Lower leg skin (tissue), 3 donors: ENCODE measurements around the gene NUCKS1.

Source experiments
- POLR2A ChIP-seq, 2 donors: fragments of 450-650 bp; IDR thresholded peaks; one replicate each; pipeline ENCODE4 v1.6.1; 2016 to 2017; ENCODE audit warnings: antibody characterized with exemption in 2 of 2, mild to moderate bottlenecking in 1 of 2, moderate library complexity in 1 of 2
- TF ChIP-seq, protein P1 (sequence below), 3 donors: fragments of 450-650 bp; IDR thresholded peaks; one replicate each; pipeline ENCODE4 v1.5.1; 2016; ENCODE audit warnings: antibody characterized with exemption in 3 of 3, mild to moderate bottlenecking in 3 of 3, moderate library complexity in 2 of 3

DNA sequence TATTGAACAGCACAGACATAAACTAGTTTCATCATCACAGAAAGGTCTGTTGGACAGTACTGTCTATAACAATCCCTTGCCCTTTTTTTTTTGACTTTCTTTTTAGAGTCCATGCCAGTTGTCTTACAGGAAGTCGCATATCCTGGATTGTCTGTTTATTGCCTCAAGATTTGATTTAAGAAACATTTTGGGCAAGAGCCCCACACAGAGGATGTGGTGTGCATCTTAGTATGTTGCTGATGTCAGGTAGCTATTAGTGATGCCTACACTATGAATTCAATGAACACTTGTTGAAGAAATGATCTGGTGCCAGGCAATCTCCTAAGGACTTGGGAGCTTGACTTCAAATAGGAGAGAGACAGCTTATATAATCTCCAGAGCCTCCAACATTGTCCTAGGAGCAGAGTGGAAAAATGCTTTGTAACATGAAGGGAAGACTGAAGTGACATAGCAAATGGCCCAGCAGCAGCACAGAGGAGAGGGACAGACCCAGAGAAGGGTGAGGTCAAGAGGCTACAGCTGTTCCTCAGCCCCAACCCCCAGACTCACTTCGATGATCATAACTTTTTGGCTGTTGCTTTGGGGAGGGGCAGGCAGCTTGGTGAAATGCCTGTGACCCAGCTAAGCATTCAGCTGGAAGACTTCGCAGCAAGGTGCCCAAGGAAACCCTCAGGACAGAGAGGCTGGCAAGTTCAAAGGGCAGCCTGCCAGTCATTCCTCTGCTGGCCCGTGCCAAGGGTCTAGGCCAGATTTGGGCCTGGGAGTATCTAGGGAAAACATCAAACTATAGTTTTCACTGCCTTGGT lies 32.8 kb upstream of the NUCKS1 start:
- TF ChIP-seq, protein P1, sequence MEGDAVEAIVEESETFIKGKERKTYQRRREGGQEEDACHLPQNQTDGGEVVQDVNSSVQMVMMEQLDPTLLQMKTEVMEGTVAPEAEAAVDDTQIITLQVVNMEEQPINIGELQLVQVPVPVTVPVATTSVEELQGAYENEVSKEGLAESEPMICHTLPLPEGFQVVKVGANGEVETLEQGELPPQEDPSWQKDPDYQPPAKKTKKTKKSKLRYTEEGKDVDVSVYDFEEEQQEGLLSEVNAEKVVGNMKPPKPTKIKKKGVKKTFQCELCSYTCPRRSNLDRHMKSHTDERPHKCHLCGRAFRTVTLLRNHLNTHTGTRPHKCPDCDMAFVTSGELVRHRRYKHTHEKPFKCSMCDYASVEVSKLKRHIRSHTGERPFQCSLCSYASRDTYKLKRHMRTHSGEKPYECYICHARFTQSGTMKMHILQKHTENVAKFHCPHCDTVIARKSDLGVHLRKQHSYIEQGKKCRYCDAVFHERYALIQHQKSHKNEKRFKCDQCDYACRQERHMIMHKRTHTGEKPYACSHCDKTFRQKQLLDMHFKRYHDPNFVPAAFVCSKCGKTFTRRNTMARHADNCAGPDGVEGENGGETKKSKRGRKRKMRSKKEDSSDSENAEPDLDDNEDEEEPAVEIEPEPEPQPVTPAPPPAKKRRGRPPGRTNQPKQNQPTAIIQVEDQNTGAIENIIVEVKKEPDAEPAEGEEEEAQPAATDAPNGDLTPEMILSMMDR (IDR thresholded peaks at IDR 0.05), result no peak
- no peak for TF ChIP-seq POLR2A (IDR thresholded peaks at IDR 0.05)
